HG03571 (cell line): Measurements from ENCODE around the gene ACVR1C.
A peak's percentile ranks its signal among the peaks of the same experiment; 100 is the strongest.

Experiments used
- ATAC-seq: cut with Tn5 transposase; IDR thresholded peaks from one replicate; pipeline ENCODE4 v1.9.1; 2021; ENCODE audit not compliant: unreplicated experiment

The ACVR1C gene

DNA sequence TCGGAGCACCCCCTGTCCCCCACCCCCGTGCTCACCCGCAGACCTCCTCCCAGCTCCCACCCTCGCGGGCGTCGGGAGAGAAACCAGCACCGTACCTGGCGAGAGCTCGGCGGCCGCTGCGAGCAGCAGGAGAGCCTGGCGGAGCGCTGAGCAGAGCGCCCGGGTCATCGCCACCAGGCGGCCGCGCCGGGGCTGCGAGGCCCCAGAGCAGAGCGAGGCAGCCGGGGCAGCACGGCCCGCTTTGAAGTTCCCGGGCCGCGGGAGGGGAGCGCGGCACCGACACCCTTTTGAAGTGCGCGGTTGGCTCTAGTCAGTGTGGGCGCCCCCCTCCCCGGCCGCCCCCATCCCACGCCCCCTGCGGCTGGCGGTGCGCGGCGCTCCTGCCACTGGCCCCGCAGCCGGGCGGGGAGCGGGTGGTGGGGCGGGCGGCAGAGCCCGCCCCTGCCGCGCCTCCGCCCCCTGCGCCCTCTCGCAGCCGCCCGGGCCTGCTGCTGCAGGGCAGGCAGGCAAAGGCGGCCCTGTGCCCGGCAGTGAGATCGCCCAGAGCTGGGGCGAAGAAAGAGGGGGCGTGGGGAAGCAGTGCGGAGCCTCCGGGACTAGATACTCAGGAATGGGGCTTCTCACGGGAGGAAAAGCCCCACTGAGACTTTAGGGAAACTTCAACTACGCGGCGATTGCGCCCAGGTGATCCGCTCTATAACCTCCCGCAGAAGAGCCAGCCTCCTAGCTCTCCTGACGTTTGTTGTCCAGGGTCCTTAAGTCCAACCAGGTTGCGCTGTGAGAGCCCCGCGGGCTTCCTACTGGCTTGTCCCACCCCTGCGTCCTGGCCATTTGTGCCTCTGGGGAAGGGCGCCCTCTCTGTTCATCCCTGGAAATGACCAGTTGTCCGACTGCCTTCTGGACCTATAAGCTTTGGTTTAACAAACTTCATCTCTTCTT lies at the start of gene ACVR1C:
TSS of gene ACVR1C (minus strand) at position 388 of the 939 bp plus-strand sequence. CDS start at position 168, 220 bp downstream.
- peak; percentile 94 for ATAC-seq

DNA sequence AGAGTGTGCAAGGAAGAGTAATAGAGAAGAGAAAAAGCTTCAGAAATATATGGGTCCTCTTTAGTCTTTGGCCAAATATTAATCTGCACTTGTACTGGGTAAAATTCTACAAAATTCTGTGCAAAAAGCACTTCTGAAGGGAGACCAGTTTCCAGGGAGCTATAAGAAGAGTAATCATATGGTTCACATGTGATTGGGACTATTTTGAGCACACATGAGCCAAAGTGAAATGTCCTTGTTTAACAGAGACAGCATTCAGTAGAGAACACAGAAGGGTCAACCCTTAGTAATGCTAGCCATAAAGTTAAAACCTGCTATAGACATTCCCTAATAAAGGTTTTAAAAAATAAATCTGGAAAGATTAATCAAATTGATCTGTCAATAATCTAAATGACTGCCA lies 49.3 kb upstream of the ACVR1C start:
- no peak for ATAC-seq

DNA sequence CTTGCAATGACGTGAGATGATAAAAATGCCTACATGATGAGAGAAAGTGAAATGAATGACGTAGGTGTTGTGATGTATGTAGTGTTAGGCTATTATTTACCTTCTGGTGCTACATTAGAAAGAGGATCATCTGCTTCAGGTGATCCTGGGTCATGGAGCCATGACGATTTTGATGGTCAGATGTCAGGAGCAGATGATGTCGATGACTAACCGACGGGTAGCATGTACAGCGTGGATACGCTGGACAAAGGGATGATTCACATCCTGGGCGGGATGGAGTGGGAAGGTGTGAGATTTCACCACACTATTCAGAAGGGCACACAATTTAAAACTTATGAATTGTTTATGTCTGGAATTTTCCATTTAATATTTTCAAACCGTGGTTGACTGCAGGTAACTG lies 43.5 kb upstream of the ACVR1C start:
- no peak for ATAC-seq

DNA sequence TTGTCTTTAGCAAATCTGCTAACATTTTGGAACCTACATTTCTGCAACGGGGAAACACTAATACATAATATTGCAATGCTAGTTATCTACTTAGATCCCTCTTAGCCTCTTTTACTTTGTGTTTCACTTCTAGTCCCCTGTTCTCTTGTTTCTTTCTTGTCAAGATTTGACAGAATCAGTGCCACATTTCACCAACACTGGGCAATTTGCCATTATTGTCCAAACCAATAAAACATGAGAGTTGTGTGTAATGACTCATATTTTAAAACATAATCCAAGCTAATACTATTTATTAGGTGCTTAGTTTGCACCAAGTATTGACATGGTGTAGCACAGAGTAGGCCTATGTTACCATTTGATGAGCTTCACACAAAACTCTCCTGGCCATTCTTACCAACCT lies 33.7 kb upstream of the ACVR1C start:
- no peak for ATAC-seq

DNA sequence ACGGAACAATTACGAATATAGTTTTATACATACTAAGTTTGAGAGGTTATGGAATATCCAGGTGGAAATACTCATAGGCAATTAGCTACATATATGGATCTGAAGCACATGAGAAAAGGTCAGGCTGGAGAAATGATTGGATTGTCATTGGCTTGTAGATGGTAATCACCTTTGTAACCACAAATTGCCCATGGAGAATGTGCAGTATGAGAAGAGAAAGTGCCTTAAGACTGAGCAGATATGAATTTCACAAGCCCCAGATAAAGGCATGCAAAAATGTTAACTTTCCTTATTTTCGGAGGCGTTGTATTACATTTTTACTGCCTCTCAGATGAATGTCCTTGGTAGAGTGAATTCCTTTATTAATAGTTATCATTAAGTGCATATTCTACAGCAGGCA lies 33.1 kb upstream of the ACVR1C start:
- ATAC-seq, result no peak

DNA sequence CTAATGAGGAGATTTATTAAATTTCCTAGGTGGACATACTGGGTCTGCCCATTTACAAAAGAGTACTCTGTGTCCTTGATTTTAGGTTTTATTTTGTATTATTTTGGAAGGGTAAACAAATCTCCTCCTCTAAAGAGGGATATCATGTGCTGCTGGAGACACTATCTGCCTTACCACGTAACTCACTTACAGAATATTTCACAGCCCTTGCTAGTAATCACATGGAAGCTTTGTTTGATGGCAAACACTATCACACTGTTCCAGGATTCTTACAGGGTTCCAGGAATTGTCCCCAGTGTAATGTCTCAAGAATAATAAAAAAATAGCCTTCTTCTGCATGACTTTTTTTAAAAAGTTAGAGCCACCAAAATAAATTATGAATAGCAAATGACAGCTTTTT lies 29.2 kb upstream of the ACVR1C start:
- ATAC-seq, result no peak

DNA sequence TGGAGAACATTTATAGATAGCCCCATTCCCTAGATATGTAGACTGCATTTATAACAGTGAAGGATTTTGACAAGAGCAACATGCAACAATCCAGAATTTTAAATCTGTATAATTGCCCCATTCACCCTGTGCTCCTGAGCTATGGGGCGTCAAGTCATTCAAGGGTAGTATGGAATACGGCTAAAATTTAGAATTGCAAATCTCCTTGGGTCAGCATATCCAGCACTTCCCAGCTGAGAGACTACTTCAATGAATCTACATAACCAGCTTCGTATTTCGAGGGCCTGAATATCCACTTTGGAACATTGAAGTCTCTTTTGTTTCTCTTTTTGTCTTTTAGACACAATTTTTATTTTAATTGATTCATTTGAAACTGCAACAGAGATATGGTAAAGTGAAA lies 28.4 kb upstream of the ACVR1C start:
- ATAC-seq, result no peak

DNA sequence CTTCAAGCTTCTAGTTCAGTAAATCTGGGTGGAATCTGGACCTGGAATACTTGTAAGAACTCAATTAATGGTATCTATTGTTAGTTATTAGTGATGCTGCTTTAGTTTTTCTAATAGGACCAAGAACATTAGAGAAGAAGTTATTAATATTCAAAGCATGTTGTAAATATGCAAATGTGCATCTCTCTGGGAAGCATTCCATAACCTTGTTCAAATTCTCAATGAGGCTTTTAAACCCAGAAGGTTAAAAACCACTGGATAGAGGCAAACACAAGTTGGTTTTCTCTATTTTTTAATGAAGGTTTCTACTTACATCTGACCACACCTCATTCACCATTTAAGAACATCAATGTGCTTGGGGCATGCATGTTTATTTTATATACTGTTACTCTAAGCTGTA lies 16.1 kb upstream of the ACVR1C start:
- no peak for ATAC-seq

DNA sequence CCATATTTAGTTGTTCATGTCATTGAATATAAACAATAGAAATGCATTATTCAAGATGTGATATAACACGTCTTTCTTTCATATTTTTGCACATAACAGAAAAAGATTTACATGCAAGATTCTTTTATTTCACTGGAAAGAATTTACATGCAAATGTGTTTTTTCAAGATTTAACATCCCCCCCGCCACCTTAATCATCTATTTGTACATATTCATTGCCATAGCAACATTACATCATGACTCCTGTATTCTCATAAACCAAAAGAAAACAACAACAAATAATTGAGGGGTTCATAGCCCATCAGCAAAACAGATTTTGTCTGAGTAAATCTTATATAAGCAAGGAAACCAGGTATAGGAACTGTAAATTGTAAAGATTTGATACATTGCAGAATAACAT lies 3.2 kb upstream of the ACVR1C start:
- no peak for ATAC-seq

DNA sequence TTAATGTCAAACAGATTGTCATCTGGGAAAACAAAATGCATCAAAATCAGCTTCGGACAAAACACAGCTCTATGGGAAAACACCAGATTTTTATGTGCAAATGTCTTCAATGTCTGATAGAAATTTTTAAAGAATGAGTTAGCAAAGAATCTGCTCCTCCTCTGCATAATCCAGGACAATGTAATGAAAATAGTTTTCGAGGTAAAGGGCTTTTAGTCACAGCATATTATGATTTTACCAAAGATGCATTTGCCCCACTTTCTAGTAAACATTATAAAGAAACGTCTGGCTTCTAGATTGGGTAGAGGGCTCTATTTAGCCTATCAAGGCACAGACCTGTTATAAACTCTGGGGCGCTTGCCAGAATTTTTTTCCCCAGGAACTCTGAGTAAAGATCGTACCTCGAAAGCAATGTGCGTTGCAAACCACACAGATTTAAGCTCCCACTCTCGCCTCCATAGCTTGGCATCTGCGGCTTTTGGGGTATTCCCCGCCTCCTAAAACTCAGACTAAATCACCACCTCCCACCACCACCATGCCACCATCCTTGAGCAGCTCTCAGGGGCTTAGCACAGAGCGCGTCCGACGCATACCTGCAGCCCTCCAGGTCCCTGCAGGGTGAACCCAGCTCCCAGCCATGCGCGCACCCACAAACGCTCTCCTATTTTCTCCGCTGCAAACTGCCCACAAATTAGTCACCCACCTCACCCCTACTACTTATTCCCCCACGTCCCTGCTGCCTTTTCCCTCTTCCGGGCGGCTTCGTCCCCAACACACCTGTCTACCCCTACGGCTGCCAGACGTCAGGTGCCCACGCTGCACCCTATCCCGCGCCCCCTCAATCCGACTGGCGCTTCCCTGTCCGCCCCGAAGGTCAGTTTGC lies 829 bp downstream of the ACVR1C start:
- ATAC-seq, result peak; percentile 13

DNA sequence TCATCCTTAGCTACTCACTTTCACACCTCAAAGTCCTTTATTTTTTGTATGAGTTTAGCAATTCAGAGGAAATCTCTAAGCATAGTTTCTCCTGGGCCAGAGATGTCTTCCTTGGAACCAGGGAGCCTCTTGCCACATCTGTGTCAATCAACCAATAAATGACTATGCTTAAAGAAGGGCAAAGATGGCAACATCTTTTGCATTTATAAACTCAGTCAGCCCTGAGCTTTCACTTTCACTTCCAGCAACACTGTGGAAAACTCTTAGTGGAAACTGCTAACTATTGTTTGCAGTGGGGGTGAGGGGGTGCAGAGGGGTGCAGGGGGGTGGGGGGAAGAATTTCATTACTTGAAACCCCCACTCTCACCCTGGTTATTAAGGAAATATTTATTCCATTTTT lies 3.4 kb downstream of the ACVR1C start:
- ATAC-seq, result no peak

DNA sequence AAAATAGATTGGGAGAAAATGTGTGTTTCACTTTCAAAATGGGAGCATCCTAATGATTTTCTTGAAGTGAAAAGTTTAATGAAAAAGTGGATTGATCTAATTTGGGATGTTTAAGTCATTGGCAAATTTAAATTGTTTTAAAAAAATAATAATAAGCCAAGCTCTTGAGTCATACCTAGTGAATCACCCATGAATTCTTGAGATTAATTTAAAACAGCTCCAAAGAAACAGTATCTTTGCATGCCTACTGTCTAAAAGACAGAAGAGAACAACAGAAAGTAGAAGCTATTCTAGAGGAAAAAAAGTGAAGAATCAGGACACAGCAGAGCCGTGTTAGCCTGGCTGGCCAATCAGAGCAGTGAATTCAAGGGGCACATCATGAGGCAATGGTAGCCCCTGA lies 7.7 kb downstream of the ACVR1C start:
- no peak for ATAC-seq

DNA sequence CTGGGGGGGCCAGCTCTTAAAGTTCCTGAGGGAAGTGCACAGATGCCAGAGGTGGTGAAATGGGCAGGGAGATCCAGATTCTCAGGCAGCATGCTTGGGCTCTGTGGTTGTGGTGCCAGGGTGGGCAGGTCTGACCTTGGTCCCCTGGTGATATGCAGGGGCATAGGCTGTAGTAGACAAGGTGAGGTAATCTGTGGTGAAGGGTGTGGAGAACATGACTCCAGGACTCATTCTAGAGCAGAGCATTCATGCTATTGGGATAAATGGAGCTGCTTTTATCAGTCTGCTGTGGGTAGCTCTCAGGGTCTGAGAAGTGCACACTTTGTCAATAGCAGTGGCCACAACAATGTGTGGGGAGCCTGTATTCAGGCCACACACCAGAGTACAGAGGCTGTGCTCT lies 16.9 kb downstream of the ACVR1C start:
- no peak for ATAC-seq

DNA sequence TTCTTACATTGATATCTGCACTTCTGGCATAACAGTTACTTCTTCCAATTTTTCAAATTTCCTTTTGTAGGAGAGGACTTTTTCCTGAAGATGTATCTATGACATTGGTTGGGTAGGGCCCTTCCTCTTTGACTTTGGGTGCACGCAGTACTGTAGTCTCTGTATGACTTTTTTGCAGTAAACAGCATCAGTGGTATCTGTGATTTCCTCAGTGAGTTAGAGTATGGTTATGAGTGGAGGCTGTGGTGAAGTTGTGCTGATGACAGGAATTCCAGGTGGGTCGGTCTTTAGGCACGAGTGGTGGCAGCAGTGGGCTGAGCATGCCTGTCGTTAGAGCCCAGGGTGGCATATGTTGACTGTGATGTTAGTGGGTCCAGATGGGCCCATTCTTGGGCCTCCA lies 17.6 kb downstream of the ACVR1C start:
- no peak for ATAC-seq

DNA sequence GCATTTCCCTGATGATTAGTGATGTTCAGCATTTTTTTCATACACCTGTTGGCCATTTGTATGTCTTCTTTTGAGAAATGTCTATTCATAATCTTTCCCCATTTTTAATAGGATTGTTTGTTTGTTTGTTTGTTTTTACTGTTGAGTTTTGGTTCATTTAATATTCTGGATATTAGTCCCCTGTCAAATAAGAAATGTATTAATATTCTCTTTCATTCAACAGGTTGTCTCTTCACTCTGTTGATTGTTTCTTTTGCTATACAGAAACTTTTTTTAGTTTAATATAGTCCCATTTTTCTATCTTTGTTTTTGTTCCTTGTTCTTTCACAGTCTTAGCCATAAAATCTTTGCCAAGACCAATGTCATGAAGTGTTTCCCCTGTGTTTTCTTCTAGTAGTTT lies 22.1 kb downstream of the ACVR1C start:
- no peak for ATAC-seq

DNA sequence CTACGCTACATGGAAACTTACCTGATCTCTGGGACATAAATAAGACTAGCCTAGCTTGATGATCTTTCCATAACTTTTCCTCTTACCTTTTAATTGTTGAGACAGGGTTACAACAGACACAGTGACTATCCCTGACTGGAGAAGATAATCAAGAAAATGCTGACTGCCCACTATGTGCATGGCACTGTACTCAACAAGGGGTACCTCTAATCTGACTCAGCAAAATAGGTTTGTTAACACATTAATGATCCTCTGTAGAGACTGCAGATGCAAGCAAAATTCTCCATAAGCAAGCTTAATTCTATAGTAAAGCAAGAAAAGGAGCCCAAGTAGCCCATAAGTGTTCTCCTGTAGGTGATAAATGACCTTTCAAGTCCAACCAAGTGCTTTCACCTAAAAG lies 25.5 kb downstream of the ACVR1C start:
- ATAC-seq, result no peak

DNA sequence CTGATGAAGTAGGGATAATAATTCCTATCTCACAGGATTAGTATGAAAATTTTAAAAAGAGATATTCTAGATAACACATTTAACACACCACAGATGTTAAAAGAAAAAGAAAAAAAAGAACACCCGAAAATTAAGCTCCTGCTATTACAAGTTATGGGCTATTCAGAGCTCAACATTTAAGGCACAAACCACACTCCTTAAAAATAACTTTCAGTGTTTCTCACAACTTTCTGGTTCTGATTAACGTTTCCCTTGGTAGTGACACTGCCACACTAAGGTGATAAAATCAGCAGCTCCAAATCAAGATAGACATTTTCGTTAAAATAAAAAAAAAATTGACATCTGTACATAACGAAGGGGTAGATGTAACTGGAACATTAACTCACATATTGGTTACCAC lies 26.9 kb downstream of the ACVR1C start:
- no peak for ATAC-seq

DNA sequence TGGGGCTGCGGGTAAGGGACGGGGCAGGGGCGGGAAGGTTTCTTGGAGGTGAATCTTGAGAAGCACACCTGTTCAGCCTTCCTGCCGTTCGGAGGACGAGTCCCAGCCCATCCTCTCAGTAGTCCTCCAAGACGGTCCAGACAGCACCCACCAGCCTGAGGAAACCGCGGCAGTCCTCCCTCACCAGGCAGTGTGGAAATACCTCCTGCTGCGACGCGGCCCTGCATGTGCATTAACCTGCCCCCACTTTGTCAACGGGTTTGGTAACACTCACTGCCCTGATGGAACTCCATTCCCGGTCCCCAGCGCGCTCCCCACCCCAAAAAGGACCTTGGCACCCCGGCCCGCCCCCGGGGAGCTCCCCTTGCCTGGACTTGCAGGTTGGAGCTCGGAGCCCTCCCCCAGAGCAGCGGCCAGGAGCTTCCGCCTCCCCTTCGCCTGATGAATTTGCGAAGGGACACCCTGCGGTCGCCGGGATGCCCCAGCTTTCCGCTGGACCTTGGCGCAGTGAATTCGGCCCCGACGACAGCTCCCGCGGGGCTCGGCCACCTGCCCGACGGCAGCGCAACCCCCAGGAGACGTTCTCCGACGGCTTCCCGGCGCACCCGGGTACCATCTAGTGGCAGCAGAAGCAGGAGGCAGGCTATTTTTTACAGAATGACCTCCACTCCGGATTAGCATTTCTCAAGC lies 31.5 kb downstream of the ACVR1C start:
- no peak for ATAC-seq

DNA sequence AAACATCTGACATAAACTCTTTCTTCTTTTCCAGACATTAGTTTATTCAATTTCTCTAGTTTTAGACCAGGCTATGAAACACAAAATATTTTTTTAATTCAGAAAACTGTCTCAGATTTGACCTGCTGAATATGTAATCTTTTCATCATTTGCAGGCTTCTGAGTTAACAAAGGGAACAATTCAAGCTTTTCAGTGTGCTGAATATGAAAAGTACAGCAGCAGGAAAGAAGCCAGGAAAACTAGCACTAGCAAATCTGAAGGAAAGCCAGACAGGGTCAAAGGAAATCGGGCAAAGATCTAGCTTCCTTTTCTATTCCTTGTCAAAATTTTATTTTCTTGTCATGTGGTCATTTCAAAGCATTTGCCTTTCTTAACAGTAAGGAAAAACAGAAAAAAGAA lies 35.3 kb downstream of the ACVR1C start:
- no peak for ATAC-seq

DNA sequence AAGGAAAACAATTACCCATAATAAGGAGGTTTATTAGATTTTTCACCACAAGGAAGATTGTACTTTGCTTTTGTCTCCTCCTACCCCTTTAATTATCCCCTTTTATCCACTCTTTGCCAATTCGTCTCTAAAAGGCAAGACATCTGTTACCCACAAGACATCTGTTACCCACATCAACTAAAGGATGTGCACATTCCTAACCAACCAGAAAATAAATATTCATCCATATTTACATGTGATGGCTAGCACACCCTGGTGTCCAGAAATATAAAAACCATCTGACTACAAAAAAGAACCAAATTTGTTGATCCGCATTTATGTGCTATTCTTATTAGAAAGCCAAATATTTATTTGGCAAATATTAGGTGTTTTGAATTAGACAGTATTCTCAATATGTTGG lies 35.7 kb downstream of the ACVR1C start:
- ATAC-seq, result no peak

DNA sequence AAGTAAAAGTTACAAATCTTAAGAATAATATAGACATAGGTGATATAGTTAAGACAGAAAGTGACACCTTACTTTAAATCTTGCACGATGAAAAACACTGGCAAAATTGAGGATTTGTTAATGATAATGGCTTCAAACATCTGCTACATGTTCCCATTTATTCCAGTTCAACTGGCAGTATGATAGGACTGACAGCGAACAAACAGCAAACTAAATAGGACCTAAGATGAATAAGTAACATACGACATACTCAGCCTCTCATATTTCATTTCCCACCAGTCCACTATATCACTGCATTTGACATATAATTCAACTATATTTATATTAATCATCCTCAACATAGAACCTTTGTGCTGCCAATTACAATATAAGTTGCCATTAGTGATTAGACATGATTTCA lies 36.3 kb downstream of the ACVR1C start:
- ATAC-seq, result no peak
